NT2/D1 (cell line): Measurements from ENCODE around the gene VPS37C.

ENCODE experiments used
- SUZ12 ChIP-seq: IDR thresholded peaks from 2 replicates; pipeline ENCODE4 v1.6.1; 2011; ENCODE audit not compliant: insufficient read length, insufficient read depth; ENCODE audit errors: extremely low read depth
- ZNF274 ChIP-seq: IDR thresholded peaks from 2 replicates; pipeline ENCODE4 v1.6.1; 2011; ENCODE audit warnings: mild to moderate bottlenecking, low read depth, low read length

GRCh38 chr11:61139387-61139786, 21.8 kb downstream of the VPS37C start:
- no peak for TF ChIP-seq SUZ12
- no peak for TF ChIP-seq ZNF274
